Lower leg skin (tissue), 4 donors: ENCODE data around the gene ZDHHC7. TPM values are rescaled to one million over a fixed set of nuclear protein-coding genes. Genes with fewer than 3 reads are reported as not detected.

Source experiments
- DNase-seq, 2 donors: peaks; one replicate each; pipeline ENCODE4 v3.0.0-alpha.2; 2019; ENCODE audit warnings: low spot score in 2 of 2
- H3K4me3 ChIP-seq: fragments of 200-600 bp; sonication (generic); 2 replicates; pipeline ENCODE4 v1.5.1; 2017; ENCODE audit warnings: mild to moderate bottlenecking, low read depth; ENCODE audit not compliant: poor library complexity, severe bottlenecking
- POLR2A ChIP-seq, 2 donors: fragments of 450-650 bp; IDR thresholded peaks; one replicate each; pipeline ENCODE4 v1.6.1; 2016 to 2017; ENCODE audit warnings: antibody characterized with exemption in 2 of 2, mild to moderate bottlenecking in 1 of 2, moderate library complexity in 1 of 2
- WGBS, 2 donors: methylation state at CpG; one replicate each; pipeline ENCODE4 v1.1.5; 2018; 5-methylcytosine and 5-hydroxymethylcytosine counted together
- intact Hi-C: fragments of 100-400 bp; cut with DNase I; formaldehyde crosslinking; loops from one replicate; pipeline ENCODE4 v1.15.0; 2023; ENCODE audit warnings: low total_unique reads
- total RNA-seq, 4 donors: library from RNA; depleted of rRNA; stranded (reverse); fragments of >200 nt; gene quantifications; one replicate each; pipeline ENCODE4 v1.1.0, GENCODE V29; 2016
- TF ChIP-seq, protein P1 (sequence below), 3 donors: fragments of 450-650 bp; IDR thresholded peaks; one replicate each; pipeline ENCODE4 v1.5.1; 2016; ENCODE audit warnings: antibody characterized with exemption in 3 of 3, mild to moderate bottlenecking in 3 of 3, moderate library complexity in 2 of 3

ZDHHC7 gene
- total RNA-seq, 4 donors from 2014 or later: 39.7 to 56.5 (median 47.3) TPM

DNA sequence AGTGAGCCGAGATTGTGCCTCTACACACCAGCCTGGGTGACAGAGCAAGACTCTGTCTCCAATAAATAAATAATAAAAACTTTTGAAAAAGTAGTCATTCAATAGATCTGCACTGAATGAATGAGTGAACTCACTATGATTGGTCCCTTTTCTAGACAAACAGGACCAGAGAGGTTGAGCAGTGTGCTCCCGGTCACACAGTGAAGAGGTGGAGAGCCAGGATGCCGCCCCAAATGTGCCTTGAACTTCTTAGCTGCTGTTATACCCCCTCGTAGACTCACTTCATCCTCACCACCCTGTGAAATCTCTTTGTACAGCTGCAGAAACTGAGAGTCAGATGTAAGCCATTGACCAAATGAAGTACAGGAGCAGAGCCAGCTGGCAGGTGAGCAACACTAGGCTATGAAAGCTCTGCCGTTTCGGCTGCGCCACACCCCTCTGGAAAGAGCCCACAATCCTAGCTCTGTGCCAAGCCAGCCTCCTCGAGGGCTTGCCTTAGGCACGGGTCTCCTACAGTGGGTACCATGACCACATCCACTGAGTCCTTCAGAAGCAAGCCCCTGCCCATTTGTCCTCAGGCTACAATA, 8.4 kb upstream of the ZDHHC7 start:
- intact Hi-C loops: no loop called here
- no peak for DNase-seq
- TF ChIP-seq, protein P1, sequence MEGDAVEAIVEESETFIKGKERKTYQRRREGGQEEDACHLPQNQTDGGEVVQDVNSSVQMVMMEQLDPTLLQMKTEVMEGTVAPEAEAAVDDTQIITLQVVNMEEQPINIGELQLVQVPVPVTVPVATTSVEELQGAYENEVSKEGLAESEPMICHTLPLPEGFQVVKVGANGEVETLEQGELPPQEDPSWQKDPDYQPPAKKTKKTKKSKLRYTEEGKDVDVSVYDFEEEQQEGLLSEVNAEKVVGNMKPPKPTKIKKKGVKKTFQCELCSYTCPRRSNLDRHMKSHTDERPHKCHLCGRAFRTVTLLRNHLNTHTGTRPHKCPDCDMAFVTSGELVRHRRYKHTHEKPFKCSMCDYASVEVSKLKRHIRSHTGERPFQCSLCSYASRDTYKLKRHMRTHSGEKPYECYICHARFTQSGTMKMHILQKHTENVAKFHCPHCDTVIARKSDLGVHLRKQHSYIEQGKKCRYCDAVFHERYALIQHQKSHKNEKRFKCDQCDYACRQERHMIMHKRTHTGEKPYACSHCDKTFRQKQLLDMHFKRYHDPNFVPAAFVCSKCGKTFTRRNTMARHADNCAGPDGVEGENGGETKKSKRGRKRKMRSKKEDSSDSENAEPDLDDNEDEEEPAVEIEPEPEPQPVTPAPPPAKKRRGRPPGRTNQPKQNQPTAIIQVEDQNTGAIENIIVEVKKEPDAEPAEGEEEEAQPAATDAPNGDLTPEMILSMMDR (IDR thresholded peaks at IDR 0.05): no peak
- no peak for TF ChIP-seq POLR2A (IDR thresholded peaks at IDR 0.05)
- WGBS, 2 donors: 31 to 38% methylated on average over 9 of the region's 9 CpGs
- H3K4me3 ChIP-seq: no peak overlapping the region

GRCh38 chr16:85018529-85019236, 7.3 kb upstream of the ZDHHC7 start:
- DNase-seq: no peak
- intact Hi-C loops: no loop called here
- no peak for TF ChIP-seq POLR2A (IDR thresholded peaks at IDR 0.05)
- TF ChIP-seq, protein P1 (IDR thresholded peaks at IDR 0.05): no peak
- WGBS, 2 donors: 79 to 80% methylated on average over 19 of the region's 19 CpGs
- H3K4me3 ChIP-seq: no peak overlapping the region

- H3K4me3 ChIP-seq: no peak overlapping the region
- intact Hi-C loops: no loop called here
- TF ChIP-seq, protein P1 (IDR thresholded peaks at IDR 0.05): no peak
- TF ChIP-seq POLR2A (IDR thresholded peaks at IDR 0.05): no peak
- DNase-seq: no peak
- WGBS, 2 donors: 74 to 75% methylated on average over 8 of the region's 8 CpGs
These were observed 6.3 kb upstream of the ZDHHC7 start for GRCh38 chr16:85017633-85018032.

GRCh38 chr16:85017151-85017550, 5.8 kb upstream of the ZDHHC7 start:
- TF ChIP-seq, protein P1 (IDR thresholded peaks at IDR 0.05): no peak
- no peak for TF ChIP-seq POLR2A (IDR thresholded peaks at IDR 0.05)
- no peak for DNase-seq
- H3K4me3 ChIP-seq: no peak overlapping the region
- intact Hi-C loops: no loop called here
- 78 to 87% methylated on average over 4 of the region's 4 CpGs for WGBS, 2 donors

DNA sequence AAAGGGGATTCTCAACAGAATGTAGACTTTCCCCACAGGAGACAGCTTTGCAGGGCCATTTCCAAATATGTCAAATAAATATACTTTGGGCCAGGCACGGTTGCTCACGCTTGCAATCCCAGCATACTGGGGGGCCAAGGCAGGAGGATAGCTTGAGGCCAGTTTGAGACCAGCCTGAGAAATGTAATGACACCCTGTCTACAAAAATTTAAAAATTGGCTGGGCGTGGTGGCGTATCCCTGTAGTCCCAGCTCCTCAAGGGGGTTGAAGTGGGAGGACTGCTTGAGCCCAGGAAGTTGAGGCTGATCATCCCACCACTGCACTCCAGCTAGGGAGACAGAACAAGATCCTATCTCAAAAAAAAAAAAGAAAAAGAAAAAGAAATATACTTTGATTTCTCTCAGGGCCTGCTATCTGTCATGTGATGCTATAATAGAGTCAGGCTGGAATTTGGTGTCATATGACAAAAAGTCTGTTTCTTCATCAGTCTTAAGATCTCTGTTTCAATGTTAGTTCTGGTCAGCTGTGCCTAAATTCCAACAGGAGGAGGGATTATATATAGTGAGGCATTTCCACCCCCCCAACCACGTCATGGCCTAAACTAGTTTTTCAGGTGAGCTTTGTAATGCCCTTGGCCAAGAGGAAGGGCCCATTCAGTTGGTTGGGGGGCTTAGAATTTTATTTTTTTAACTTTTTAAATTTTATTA, 4.3 kb upstream of the ZDHHC7 start:
- 86 to 89% methylated on average over 5 of the region's 5 CpGs for WGBS, 2 donors
- intact Hi-C loops: no loop called here
- TF ChIP-seq, protein P1 (IDR thresholded peaks at IDR 0.05): no peak
- TF ChIP-seq POLR2A (IDR thresholded peaks at IDR 0.05): no peak
- H3K4me3 ChIP-seq: no peak overlapping the region
- no peak for DNase-seq
